SK-N-SH treated with all-trans-retinoic acid at 6 μM for 48 hours (cell line): Measurements from ENCODE around the gene PDCD7.

Experiments
- ATAC-seq: fragments of 200-7000 bp; cut with Tn5 transposase; 3 replicates; pipeline ENCODE4 v1.9.1; 2020; ENCODE audit warnings: mild to moderate bottlenecking, moderate library complexity
- ARNTL ChIP-seq: fragments of 450-650 bp; formaldehyde crosslinking; IDR thresholded peaks from 2 replicates; pipeline ENCODE4 v1.5.0; 2020; ENCODE audit warnings: low read depth, mild to moderate bottlenecking, moderate library complexity, borderline replicate concordance
- BACH2 ChIP-seq: fragments of 250-450 bp; sonication (Bioruptor Pico); IDR thresholded peaks from 2 replicates; pipeline ENCODE4 v1.9.0; 2021; ENCODE audit warnings: mild to moderate bottlenecking, borderline replicate concordance
- CREB5 ChIP-seq: fragments of 250-450 bp; sonication (Bioruptor Pico); IDR thresholded peaks from 2 replicates; pipeline ENCODE4 v1.5.1; 2020; ENCODE audit warnings: low read depth, mild to moderate bottlenecking, moderate library complexity
- CSDC2 ChIP-seq: fragments of 250-450 bp; sonication (Bioruptor Pico); IDR thresholded peaks from 2 replicates; pipeline ENCODE4 v1.5.0; 2020; ENCODE audit warnings: mild to moderate bottlenecking, moderate library complexity
- ESRRG ChIP-seq: fragments of 250-450 bp; sonication (Bioruptor Pico); IDR thresholded peaks from 2 replicates; pipeline ENCODE4 v1.6.1; 2021; ENCODE audit warnings: mild to moderate bottlenecking
- GLIS3 ChIP-seq: fragments of 250-450 bp; sonication (Bioruptor Pico); IDR thresholded peaks from 2 replicates; pipeline ENCODE4 v1.5.0; 2020; ENCODE audit warnings: mild to moderate bottlenecking, moderate library complexity
- ISL1 ChIP-seq: fragments of 250-450 bp; sonication (Bioruptor Pico); IDR thresholded peaks from 2 replicates; pipeline ENCODE4 v2.1.2; 2022; ENCODE audit warnings: mild to moderate bottlenecking, moderate library complexity
- OSR1 ChIP-seq: fragments of 250-450 bp; sonication (Bioruptor Pico); IDR thresholded peaks from 2 replicates; pipeline ENCODE4 v1.8.0; 2022; ENCODE audit warnings: moderate library complexity, mild to moderate bottlenecking, inconsistent platforms
- PATZ1 ChIP-seq: fragments of 250-450 bp; sonication (Bioruptor Pico); IDR thresholded peaks from 2 replicates; pipeline ENCODE4 v1.8.0; 2020; ENCODE audit warnings: mild to moderate bottlenecking, moderate library complexity, borderline replicate concordance
- POU6F1 ChIP-seq: fragments of 250-450 bp; sonication (Bioruptor Pico); IDR thresholded peaks from 2 replicates; pipeline ENCODE4 v1.8.0; 2021; ENCODE audit warnings: low read depth, mild to moderate bottlenecking, moderate library complexity, borderline replicate concordance
- RARB ChIP-seq: fragments of 250-450 bp; sonication (Bioruptor Pico); IDR thresholded peaks from 2 replicates; pipeline ENCODE4 v1.8.0; 2021; ENCODE audit warnings: mild to moderate bottlenecking, moderate library complexity
- TCF4 ChIP-seq: fragments of 250-450 bp; sonication (Bioruptor Pico); IDR thresholded peaks from 2 replicates; pipeline ENCODE4 v1.8.0; 2021; ENCODE audit warnings: mild to moderate bottlenecking, moderate library complexity, borderline replicate concordance
- TSHZ2 ChIP-seq: fragments of 250-450 bp; sonication (Bioruptor Pico); IDR thresholded peaks from 2 replicates; pipeline ENCODE4 v1.5.0; 2020; ENCODE audit warnings: mild to moderate bottlenecking, moderate library complexity
- ZC3H10 ChIP-seq: fragments of 250-450 bp; sonication (Bioruptor Pico); IDR thresholded peaks from 2 replicates; pipeline ENCODE4 v1.5.1; 2021; ENCODE audit warnings: mild to moderate bottlenecking, moderate library complexity
- ZFP3 ChIP-seq: fragments of 250-450 bp; sonication (Bioruptor Pico); IDR thresholded peaks from 2 replicates; pipeline ENCODE4 v1.5.0; 2020; ENCODE audit warnings: mild to moderate bottlenecking, moderate library complexity
- ZFP30 ChIP-seq: fragments of 450-650 bp; formaldehyde crosslinking; IDR thresholded peaks from 2 replicates; pipeline ENCODE4 v1.5.0; 2022; ENCODE audit warnings: mild to moderate bottlenecking, moderate library complexity
- ZNF565 ChIP-seq: fragments of 450-650 bp; formaldehyde crosslinking; conservative IDR thresholded peaks from 2 replicates; pipeline ENCODE4 v1.5.0; 2020; ENCODE audit warnings: low read depth, mild to moderate bottlenecking, moderate library complexity
- ZNF8 ChIP-seq: fragments of 450-650 bp; formaldehyde crosslinking; IDR thresholded peaks from 2 replicates; pipeline ENCODE4 v1.5.0; 2020; ENCODE audit warnings: mild to moderate bottlenecking, moderate library complexity
- TF ChIP-seq, protein P1 (sequence below): fragments of 250-450 bp; sonication (Bioruptor Pico); IDR thresholded peaks from 2 replicates; pipeline ENCODE4 v1.5.1; 2021; ENCODE audit warnings: mild to moderate bottlenecking, moderate library complexity

PDCD7 gene

GRCh38 chr15:65068403-65068788 lies 65.2 kb downstream of the PDCD7 start:
- no peak for ATAC-seq
- TF ChIP-seq ZNF565 (CRISPR knock-in tag) (no peak), GLIS3 (CRISPR knock-in tag) (no peak), ZNF8 (CRISPR knock-in tag) (no peak), CSDC2 (CRISPR knock-in tag) (no peak), BACH2 (CRISPR knock-in tag) (no peak), TSHZ2 (no peak), OSR1 (no peak), CREB5 (CRISPR knock-in tag) (no peak), ZFP3 (CRISPR knock-in tag) (no peak), ESRRG (no peak), ARNTL (CRISPR knock-in tag) (no peak), ZFP30 (CRISPR knock-in tag) (no peak), PATZ1 (CRISPR knock-in tag) (no peak), TCF4 (CRISPR knock-in tag) (no peak), POU6F1 (CRISPR knock-in tag) (no peak), ISL1 (CRISPR knock-in tag) (no peak), RARB (CRISPR knock-in tag) (no peak)
- TF ChIP-seq, protein P1, sequence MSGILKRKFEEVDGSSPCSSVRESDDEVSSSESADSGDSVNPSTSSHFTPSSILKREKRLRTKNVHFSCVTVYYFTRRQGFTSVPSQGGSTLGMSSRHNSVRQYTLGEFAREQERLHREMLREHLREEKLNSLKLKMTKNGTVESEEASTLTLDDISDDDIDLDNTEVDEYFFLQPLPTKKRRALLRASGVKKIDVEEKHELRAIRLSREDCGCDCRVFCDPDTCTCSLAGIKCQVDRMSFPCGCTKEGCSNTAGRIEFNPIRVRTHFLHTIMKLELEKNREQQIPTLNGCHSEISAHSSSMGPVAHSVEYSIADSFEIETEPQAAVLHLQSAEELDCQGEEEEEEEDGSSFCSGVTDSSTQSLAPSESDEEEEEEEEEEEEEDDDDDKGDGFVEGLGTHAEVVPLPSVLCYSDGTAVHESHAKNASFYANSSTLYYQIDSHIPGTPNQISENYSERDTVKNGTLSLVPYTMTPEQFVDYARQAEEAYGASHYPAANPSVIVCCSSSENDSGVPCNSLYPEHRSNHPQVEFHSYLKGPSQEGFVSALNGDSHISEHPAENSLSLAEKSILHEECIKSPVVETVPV: no peak

- no peak; the same call in 2 of the 3 replicates for ATAC-seq
- TF ChIP-seq CREB5 (CRISPR knock-in tag) (no peak), ZC3H10 (CRISPR knock-in tag) (no peak), PATZ1 (CRISPR knock-in tag) (no peak), BACH2 (CRISPR knock-in tag) (no peak)
Measured at GRCh38 chr15:65067645-65068402, 65.8 kb downstream of the PDCD7 start, which contains the start of gene RASL12. TSS of gene RASL12 (minus strand) at chr15:65067991. CDS start at chr15:65067835, 156 bp downstream.
